Gastrocnemius medialis (tissue), 4 donors: ENCODE data around the gene UQCC3. TPM values are rescaled to one million over a fixed set of nuclear protein-coding genes. Genes with fewer than 3 reads are reported as not detected.

Experiments used
- ATAC-seq, 2 donors: fragments of 150-250 bp; one replicate each; pipeline ENCODE4 v1.9.1; 2016
- DNase-seq, 2 donors: peaks; one replicate each; pipeline ENCODE4 v3.0.0-alpha.2; 2019
- H3K27ac ChIP-seq, 4 donors: fragments of 200-600 bp; sonication (generic); 1 replicate in 1 of 4; 2 replicates in 3 of 4; pipeline ENCODE4 v1.5.1; 2016 to 2018; ENCODE audit warnings: mild to moderate bottlenecking in 2 of 4, moderate library complexity in 1 of 4
- H3K27me3 ChIP-seq, 3 donors: fragments of 200-600 bp; sonication (generic) in 2 of 3; 1 replicate in 1 of 3; 2 replicates in 2 of 3; pipeline versions ENCODE4 v1.5.1 to v1.6.0; 2016 to 2019; ENCODE audit warnings: mild to moderate bottlenecking in 1 of 3, moderate library complexity in 1 of 3
- H3K36me3 ChIP-seq, 2 donors: fragments of 200-600 bp; sonication (generic) in 1 of 2; one replicate each; pipeline ENCODE4 v1.5.1; 2017 to 2018
- H3K4me1 ChIP-seq, 2 donors: fragments of 200-600 bp; sonication (generic) in 1 of 2; one replicate each; pipeline ENCODE4 v1.5.1; 2016 to 2017; ENCODE audit warnings: mild to moderate bottlenecking in 2 of 2
- H3K4me3 ChIP-seq, 4 donors: fragments of 200-600 bp; sonication (generic) in 3 of 4; 1 replicate in 1 of 4; 2 replicates in 3 of 4; pipeline ENCODE4 v1.5.1; 2016 to 2019; ENCODE audit warnings: mild to moderate bottlenecking in 2 of 4
- H3K9me3 ChIP-seq, 3 donors: fragments of 200-600 bp; sonication (generic) in 2 of 3; 1 replicate in 1 of 3; 2 replicates in 2 of 3; pipeline ENCODE4 v1.5.1; 2016 to 2019
- POLR2A ChIP-seq, 2 donors: fragments of 450-650 bp; IDR thresholded peaks; one replicate each; pipeline ENCODE4 v1.6.1; 2017; ENCODE audit warnings: antibody characterized with exemption in 2 of 2, mild to moderate bottlenecking in 2 of 2, moderate library complexity in 2 of 2
- in situ Hi-C, 4 donors: fragments of 200-750 bp; cut with MboI; loops; one replicate each; pipeline versions ENCODE4 v1.15.0 to v1.8.0; 2017; ENCODE audit warnings: low sequenced_read_pairs in 4 of 4
- intact Hi-C: fragments of 100-400 bp; cut with DNase I; formaldehyde crosslinking; loops from one replicate; pipeline ENCODE4 v1.15.1; 2023; ENCODE audit warnings: low total_unique reads
- total RNA-seq, 4 donors: library from RNA; depleted of rRNA; stranded (reverse); fragments of >200 nt; gene quantifications; one replicate each; pipeline versions ENCODE4 v1.1.0 to v1.2.3, GENCODE V29; 2016
- TF ChIP-seq, protein P1 (sequence below), 5 experiments: fragments of 450-650 bp in 3 of 5; fragments of 200-600 bp in 2 of 5; sonication (generic) in 2 of 5; IDR thresholded peaks in 4 of 5; conservative IDR thresholded peaks in 1 of 5; 1 replicate in 4 of 5; 2 replicates in 1 of 5; pipeline ENCODE4 v1.5.1; 2016 to 2019; ENCODE audit warnings: antibody characterized with exemption in 5 of 5, mild to moderate bottlenecking in 3 of 5, moderate library complexity in 3 of 5

Gene UQCC3
- total RNA-seq, 4 donors from 2014 or later, result 6.4 to 11.7 (median 9.0) TPM

DNA sequence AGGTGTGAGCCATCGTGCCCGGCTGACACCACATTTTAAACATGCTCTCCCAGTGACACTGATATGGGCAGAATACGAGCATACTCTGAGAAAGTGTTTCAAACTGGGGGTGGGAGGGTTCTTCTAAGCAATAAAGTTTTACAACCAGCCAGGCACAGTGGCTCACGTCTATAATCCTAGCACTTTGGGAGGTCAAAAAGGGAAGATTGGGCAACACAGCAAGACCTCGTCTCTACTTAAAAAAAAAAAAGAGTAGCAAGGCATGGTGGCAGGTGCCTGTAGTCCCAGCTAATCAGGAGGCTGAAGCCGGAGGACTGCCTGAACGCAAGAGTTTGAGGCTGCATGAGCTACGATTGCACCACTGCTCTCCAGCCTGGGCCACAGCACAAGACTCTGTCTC, 27.3 kb upstream of the UQCC3 start:
- Histone ChIP-seq H3K27ac (peak overlapping the region in 2 of 4 donors; percentile 97 to 99), H3K4me1 (peaks cover 29 to 30% of the 10 kb centered on the region in 2 donors), H3K27me3 (no peaks in the 10 kb centered on the region), H3K4me3 (no peak overlapping the region), H3K9me3 (no peaks in the 10 kb centered on the region), H3K36me3 (peaks cover 0 to 40% of the 10 kb centered on the region in 2 donors)
- in situ Hi-C loops (no loop called here), intact Hi-C loops (loop anchor here (10.0 kb wide), 1 partner anchor 141 kb away; the partner anchor contains the start of gene TMEM179B)
- no peak for ATAC-seq
- TF ChIP-seq POLR2A (IDR thresholded peaks at IDR 0.05), result no peak
- TF ChIP-seq, protein P1, sequence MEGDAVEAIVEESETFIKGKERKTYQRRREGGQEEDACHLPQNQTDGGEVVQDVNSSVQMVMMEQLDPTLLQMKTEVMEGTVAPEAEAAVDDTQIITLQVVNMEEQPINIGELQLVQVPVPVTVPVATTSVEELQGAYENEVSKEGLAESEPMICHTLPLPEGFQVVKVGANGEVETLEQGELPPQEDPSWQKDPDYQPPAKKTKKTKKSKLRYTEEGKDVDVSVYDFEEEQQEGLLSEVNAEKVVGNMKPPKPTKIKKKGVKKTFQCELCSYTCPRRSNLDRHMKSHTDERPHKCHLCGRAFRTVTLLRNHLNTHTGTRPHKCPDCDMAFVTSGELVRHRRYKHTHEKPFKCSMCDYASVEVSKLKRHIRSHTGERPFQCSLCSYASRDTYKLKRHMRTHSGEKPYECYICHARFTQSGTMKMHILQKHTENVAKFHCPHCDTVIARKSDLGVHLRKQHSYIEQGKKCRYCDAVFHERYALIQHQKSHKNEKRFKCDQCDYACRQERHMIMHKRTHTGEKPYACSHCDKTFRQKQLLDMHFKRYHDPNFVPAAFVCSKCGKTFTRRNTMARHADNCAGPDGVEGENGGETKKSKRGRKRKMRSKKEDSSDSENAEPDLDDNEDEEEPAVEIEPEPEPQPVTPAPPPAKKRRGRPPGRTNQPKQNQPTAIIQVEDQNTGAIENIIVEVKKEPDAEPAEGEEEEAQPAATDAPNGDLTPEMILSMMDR (IDR thresholded peaks at IDR 0.05 in 4 of 5, conservative IDR thresholded peaks at IDR 0.05 in 1 of 5), result no peak
- DNase-seq, result no peak

DNA sequence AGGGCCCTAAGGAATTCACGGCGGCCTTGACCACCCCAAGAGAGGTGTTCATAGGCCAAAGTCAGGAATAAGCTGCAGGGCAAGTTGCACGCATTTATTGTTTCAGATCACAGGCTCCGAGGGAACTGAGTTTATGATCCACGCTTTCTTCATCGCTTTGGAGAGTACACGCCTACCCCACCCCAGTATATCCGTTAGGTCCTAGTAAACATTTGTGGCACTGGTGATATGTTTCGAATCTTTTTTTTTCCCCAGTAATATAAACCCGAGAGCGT, 25.9 kb upstream of the UQCC3 start:
- peaks cover 29 to 30% of the 10 kb centered on the region in 2 donors for H3K4me1 ChIP-seq
- ATAC-seq, result peak in 1 of 2 donors; percentile 1
- H3K9me3 ChIP-seq, result no peaks in the 10 kb centered on the region
- H3K27me3 ChIP-seq, result no peaks in the 10 kb centered on the region
- in situ Hi-C loops (no loop called here), intact Hi-C loops (loop anchor here (10.0 kb wide), 1 partner anchor 139 kb away; the partner anchor contains the start of gene TMEM179B)
- H3K36me3 ChIP-seq, result peaks cover 0 to 45% of the 10 kb centered on the region in 2 donors
- peak overlapping the region; percentile 91 to 100 (median 96) for H3K4me3 ChIP-seq
- no peak for TF ChIP-seq POLR2A (IDR thresholded peaks at IDR 0.05)
- TF ChIP-seq, protein P1 (IDR thresholded peaks at IDR 0.05 in 4 of 5, conservative IDR thresholded peaks at IDR 0.05 in 1 of 5), result no peak
- peak overlapping the region; percentile 96 to 99 (median 96) for H3K27ac ChIP-seq
- no peak for DNase-seq

DNA sequence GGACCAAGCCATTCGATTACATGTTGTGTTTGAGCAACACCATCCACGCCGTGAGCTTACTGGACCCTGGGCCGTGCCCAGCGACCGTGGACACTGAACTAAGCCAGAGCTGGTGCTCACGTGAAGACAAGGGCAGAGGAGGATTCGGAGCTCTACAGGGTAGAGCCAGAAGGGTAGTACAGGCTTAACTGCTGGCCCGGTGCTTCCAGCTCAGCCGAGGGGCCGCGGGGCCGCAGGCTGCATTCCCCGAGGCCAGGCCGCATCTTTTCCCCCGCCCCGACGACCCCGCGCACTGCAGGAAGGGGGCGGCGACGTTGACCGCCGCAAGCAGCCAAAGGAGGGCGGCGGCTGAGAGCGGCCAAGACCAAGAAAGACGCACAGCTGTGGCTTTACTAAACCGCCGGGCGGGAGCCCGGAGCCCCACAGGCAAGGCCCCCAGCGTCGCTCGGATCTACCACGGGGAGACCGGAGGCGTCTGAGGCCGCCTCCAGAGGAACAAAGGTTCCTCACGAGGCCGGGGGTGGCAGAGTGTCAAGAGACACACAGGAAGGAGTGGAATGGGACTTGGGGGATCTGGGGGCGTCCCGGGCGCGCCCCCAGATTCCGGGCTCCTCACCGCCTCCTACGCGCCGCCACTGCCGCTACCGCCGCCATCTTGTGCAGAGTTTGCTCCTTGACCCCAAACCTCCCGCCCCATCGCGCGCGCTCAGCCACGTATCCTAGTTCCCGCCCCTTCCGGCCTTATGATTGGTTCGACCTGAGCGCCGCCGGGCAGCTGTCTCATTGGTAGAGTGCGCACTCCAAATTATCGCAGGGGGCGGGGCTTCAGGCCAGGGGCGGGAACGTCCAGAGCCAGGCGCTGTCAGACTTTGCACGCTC, 25.3 kb upstream of the UQCC3 start, which contains the start of gene GANAB:
Gene GANAB (minus strand): TSS at position 668 of the 879 bp plus-strand sequence. CDS start 14 bp downstream, at position 654.
- intact Hi-C loops, result loop anchor here (1.0 to 10.0 kb wide), 3 partner anchors 19 to 139 kb away; partner anchors contain the start of genes C11orf98, CSKMT and TMEM179B
- ATAC-seq (peak; percentile 98), DNase-seq (peak; percentile 99)
- Histone ChIP-seq H3K9me3 (no peaks in the 10 kb centered on the region), H3K36me3 (peaks cover 0 to 45% of the 10 kb centered on the region in 2 donors), H3K4me3 (peak within 1 kb of the TSS; percentile 91 to 100 (median 96)), H3K27ac (peak within 1 kb of the TSS; percentile 96 to 99 (median 96)), H3K27me3 (no peaks in the 10 kb centered on the region), H3K4me1 (peaks cover 29 to 30% of the 10 kb centered on the region in 2 donors)
- in situ Hi-C loops, result no loop called here
- TF ChIP-seq POLR2A (IDR thresholded peaks at IDR 0.05), result peak; percentile 81 to 92
- TF ChIP-seq, protein P1 (IDR thresholded peaks at IDR 0.05 in 4 of 5, conservative IDR thresholded peaks at IDR 0.05 in 1 of 5), result peak in 1 of 5 experiments; percentile 20

DNA sequence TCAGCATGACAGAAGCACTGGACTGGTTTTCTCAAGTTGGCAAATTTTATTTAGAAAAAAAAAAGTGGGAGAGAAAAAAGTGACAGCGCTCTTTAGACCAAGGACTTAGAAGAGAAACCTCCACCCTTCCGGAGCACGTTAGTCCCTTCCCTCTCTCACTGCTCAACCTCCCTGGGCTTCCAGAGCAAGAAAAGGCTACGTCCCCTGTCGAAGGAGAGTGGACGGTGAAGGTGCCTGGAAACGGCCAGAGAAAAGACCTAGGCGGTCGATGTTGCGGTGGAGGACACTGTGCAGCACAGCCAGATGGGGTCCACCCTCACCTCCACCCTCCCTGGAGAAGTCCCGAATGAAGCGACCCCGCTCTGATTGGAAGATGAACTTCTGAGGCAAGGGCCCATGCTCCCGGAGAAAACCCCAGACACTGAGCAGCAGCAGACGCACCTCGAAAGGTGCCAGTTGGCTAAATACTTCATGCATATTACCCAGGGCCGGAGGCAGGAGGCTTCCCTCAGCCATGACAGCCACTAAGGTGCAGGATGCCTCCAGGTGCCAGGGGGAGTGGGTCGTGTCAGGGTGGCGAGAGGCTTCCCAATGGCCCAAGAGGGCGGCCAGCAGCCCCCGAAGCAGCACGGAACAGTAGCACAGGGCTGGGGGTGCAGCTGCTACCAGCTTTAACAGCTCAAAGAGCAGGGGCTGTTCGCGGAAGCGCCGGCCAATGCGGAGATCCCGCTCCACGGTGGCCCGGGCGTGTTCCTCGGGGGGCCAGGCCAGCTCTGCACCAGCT, 24.5 kb upstream of the UQCC3 start:
- peaks cover 36 to 37% of the 10 kb centered on the region in 2 donors for H3K4me1 ChIP-seq
- peaks cover 0 to 45% of the 10 kb centered on the region in 2 donors for H3K36me3 ChIP-seq
- ATAC-seq, result peak in 1 of 2 donors; percentile 23
- H3K27me3 ChIP-seq, result no peaks in the 10 kb centered on the region
- in situ Hi-C loops, result no loop called here
- H3K9me3 ChIP-seq, result no peaks in the 10 kb centered on the region
- H3K27ac ChIP-seq, result peak overlapping the region; percentile 46 to 99 (median 84)
- TF ChIP-seq POLR2A (IDR thresholded peaks at IDR 0.05), result no peak
- TF ChIP-seq, protein P1 (IDR thresholded peaks at IDR 0.05 in 4 of 5, conservative IDR thresholded peaks at IDR 0.05 in 1 of 5), result no peak
- no peak for DNase-seq
- peak overlapping the region; percentile 28 to 100 (median 95) for H3K4me3 ChIP-seq
- intact Hi-C loops, result loop anchor here (1.0 to 10.0 kb wide), 3 partner anchors 18 to 138 kb away; partner anchors contain the start of genes C11orf98, CSKMT and TMEM179B
